Stimulated activated CD4-positive, alpha-beta T cell treated with anti-CD3 and anti-CD28 coated beads, Interleukin-4, amount 100 ng/mL, for 48 hours (primary cell): ENCODE results near the gene KLHL40.

ENCODE experiments used
- DNase-seq, 2 donors: peaks; one replicate each; pipeline ENCODE4 v3.0.0-alpha.2; 2020; ENCODE audit warnings: low read depth in 2 of 2

KLHL40 gene, protein sequence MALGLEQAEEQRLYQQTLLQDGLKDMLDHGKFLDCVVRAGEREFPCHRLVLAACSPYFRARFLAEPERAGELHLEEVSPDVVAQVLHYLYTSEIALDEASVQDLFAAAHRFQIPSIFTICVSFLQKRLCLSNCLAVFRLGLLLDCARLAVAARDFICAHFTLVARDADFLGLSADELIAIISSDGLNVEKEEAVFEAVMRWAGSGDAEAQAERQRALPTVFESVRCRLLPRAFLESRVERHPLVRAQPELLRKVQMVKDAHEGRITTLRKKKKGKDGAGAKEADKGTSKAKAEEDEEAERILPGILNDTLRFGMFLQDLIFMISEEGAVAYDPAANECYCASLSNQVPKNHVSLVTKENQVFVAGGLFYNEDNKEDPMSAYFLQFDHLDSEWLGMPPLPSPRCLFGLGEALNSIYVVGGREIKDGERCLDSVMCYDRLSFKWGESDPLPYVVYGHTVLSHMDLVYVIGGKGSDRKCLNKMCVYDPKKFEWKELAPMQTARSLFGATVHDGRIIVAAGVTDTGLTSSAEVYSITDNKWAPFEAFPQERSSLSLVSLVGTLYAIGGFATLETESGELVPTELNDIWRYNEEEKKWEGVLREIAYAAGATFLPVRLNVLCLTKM

DNA sequence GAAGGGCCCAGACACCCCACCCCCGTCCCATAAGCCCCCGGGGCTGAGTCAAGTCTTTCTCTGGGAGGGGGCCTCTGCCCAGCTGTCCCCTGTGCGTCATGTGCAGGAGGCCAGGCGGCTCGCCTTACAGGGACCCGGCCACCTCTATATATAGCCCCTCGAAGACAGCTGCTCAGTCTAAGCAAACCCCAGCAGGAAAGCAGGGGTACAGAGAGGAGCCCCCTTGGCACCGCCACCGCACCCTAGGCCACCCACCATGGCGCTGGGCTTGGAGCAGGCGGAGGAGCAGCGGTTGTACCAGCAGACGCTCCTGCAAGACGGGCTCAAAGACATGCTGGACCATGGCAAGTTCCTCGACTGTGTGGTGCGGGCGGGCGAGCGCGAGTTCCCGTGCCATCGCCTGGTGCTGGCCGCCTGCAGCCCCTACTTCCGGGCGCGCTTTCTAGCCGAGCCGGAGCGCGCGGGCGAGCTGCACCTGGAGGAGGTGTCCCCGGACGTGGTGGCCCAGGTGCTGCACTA is at the start of gene KLHL40:
TSS of gene KLHL40 (plus strand) at position 175 of the 519 bp plus-strand sequence. CDS start at position 257, 82 bp downstream.
- DNase-seq: no peak

DNA sequence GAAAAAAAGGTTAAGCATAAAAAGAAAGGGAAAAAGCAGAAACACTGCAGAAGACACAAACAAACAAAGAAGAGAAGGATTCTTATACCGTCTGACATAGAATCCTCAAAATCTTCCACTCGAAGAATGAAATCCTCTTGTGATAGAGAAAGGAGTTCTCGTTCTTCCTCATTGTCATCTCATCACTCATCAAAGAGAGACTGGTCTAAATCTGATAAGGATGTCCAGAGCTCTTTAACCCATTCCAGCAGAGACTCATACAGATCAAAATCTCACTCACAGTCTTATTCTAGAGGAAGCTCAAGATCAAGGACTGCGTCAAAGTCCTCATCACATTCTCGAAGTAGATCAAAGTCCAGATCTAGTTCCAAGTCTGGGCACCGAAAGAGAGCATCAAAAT is 48.3 kb upstream of the KLHL40 start:
- DNase-seq: no peak

DNA sequence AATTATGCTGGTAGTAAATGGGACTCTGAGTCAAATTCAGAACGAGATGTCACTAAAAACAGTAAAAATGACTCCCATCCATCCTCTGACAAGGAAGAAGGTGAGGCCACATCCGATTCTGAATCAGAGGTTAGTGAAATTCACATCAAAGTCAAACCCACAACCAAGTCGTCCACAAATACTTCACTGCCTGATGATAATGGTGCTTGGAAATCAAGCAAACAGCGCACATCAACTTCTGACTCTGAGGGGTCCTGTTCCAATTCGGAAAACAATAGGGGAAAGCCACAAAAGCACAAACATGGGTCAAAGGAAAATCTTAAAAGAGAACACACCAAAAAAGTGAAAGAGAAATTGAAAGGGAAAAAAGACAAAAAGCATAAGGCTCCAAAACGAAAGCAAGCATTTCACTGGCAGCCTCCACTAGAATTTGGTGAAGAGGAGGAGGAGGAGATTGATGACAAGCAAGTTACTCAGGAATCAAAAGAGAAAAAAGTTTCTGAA is 46.9 kb upstream of the KLHL40 start:
- DNase-seq: peak in 1 of 2 donors; percentile 39

DNA sequence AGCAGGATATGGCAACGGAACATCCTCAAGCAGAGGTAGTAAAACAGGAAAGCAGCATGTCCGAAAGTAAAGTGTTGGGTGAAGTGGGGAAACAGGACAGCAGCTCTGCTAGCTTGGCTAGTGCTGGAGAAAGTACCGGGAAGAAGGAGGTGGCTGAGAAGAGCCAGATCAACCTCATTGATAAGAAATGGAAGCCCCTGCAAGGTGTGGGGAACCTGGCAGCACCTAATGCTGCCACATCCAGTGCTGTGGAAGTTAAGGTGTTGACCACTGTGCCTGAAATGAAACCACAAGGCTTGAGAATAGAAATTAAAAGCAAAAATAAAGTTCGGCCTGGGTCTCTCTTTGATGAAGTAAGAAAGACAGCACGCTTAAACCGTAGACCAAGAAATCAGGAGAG is 46.1 kb upstream of the KLHL40 start:
- no peak for DNase-seq

DNA sequence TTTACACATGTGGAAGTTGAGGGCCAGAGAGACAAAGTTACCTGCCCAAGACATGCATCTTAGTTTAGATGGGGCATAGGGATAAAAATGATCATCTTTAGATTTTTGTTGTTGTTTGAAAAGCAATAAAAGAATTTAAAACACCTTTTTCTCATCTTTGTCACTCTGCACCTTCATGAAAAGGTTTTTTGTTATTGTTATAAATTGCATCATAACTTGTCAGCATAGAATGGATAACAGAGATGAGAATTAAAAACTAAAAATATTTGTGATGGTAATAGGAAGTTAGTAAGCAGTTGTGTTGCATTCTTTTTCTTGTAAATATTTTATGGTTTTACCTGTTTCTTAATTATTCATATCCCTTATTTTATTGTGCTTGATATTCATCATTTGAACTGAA is 45.2 kb upstream of the KLHL40 start:
- DNase-seq: no peak

DNA sequence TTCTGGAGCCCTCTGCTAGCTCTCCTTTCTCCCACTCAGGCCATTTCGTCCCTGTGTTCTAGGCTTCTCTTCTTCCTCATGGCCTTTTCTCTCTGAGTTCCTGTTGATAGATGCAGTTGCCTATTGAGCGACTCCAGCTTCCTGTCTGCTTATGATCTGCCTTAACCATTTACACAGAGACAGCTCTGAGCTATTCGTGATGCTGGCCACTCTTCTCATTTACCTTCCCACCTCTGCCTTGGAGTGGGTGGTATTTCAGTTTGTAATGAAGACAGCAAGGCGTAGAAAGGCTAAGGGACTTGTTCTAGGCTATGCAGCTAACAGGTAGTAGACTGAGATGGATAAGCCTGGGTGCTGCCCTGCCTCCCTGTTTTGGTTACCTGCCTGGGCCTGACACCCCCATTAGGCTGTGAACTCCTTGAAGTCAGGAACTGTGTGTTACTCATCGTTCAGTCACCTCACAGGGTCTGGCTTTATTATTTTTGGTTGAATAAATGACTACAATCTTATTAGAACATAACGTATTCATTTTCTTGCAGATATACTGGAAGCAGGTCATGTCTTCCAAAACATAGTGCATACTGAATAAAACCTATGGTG is 44.5 kb upstream of the KLHL40 start:
- DNase-seq: no peak

DNA sequence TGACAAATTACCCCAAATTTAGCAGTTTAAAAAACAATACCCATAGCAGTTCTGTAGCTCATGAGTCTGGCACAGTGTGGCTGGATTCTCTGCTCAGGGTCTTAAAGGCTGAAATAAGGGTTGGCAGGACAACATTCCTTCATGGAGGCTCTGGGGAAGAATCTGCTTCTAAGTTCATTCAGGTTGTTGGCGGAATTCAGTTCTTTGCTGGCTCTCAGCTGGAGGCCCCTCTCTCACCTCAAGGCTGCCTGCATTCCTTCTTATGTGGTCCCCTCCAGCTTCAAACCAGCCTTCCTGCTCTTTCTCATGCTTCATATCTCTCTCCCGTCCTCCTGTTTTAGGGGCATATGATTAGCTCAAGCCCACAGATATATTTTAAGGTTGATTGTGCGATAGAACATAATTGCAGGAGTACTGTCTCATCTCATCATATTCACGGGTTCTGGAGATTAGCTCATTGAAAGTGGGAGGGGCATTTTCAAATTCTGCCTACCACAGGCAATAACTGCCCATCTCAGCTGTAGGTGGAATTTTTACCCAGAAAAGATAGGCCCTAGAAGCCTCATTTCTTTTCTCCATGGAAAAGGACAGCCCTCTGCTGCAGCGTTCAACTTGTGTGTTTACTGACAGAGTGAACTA is 37.4 kb upstream of the KLHL40 start:
- DNase-seq: no peak

DNA sequence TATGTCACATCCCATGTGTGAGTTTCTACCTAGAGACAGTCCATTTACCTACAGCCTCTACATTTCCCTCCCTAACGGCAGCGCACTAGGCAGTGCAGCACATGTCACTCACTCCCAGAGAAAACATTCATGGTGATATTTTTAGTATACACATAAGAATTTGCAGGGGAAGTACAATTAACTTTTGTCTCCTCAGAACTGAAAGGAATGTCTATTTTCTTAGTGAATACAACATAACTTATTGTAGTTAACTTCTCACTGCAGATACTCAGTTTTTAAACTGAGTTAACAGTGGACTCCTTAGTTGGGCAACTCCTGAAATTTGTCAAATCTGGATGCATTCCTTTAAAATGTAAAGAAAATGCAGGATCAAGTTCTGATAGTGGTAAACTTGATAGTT is 36.3 kb upstream of the KLHL40 start:
- no peak for DNase-seq

DNA sequence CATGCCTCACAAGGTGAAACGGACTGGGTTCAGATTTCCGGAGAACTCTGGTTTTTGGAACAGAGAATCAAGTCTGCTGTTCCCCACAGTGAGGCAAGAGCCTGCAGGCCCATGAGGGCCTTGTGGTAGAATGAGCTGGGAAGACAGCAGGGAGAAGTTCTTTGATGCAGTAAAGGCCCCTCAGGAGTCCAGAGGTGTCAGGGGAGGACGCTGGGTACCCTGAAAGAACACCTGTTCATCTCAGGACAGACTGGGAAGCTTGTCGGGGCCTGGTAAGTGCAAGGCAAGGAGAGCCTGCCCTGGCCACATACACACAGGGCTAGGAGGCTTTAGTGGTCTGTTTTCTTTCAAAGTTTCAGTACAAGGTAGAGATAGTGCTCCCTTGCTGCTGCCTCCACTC is 35.6 kb upstream of the KLHL40 start:
- DNase-seq: no peak

DNA sequence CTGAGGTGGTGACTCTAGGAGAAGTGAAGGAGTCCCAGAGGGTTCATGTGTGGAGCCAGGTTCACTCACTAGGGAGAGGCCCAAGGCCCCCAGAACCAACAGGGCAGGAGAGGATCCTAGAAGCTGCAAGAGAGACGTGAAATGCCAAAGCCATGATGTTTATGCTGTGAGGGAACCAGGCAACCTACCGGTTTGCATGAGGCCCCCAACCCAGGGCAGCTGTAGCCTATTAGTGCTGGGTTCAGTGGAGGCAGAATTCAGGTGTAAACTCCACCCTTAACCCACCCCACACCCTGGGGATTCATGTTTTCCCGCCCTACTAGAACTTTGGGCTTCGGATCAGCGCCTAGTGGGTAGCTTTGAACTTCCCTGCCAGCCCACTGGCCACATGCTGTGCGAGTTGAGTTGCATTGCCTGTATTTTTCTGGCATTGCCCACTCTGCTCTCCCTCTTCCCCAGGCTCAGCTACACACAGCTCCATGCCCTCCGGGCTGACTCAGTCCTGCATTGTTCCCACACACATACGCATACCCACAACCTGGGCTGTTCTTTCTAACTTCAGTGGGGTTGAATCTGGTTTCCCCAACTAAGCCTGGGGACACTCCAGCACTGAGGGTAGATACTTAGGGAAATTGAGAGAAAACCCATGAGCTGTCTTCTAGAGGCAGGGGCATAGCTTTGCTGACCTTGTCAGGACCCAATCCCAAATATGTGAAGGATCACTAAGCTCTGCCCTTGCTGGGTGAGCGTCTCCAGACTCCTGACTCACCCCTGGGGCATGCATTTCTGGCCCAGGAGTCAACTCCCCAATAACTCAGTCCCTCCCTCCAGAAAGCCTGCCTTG is 33.9 kb upstream of the KLHL40 start:
- DNase-seq: no peak

DNA sequence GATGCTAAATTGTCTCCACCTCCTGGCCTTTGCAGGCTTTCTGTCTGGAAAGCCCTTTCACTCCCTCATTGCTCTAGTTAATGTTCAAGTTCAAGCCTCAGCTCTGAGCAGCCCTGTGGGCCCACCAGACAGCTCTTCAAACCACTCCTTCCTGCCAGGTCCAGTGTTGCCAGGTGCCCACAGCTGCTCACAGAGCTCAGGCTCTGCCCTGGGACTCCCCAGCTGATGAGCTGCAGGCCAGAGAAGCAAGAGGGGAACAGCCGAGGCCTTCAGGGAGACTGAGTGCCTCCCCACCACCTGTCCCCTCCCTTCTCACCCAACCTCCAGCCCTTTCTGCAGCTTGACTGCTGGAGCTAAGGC is 33.1 kb upstream of the KLHL40 start:
- no peak for DNase-seq

DNA sequence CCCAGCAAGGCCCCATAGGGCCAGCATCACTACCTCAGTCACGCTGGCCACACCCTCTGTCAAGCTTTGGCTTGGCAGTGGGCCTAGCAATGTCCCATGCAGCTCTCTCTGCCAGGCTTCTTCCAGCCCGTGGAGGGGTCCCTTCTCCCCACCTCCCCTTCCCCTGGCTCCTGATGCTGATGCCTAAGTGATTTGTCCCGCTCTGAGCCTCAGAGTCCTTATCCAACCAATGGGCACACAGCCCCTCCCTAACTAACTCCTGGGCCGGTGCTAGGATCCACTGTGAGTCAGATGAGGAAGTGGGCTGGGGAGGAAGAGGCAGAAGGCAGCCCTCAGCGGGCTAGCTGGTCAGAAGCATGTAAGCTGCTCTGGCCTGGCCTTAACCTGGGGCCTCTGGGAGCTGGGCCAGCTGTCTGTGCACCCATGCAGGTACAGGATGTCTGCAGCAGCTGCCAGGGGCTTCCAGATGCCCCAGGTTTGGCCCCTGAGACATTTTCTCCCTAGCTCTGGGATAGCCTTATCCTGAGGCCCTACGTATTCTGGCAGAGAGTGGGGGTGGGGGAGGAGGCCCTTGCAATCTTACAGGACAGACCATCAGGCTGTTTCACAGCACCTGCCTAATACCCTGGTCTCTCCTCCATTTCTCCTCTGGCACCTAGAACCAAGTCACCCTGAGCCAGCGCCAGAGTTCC is 32.6 kb upstream of the KLHL40 start:
- no peak for DNase-seq

DNA sequence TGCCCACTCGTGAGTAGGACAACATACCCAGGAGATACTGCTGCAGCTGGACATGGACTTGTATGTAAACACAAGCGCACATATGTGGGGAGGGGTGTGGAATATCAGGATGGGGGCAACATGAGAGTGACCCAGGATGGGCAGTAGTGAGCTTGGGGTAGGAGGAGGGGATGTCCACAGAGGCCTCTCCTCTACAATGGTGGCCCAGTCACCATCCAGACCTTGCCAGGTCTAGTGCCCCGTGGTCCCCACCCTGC is 32.1 kb upstream of the KLHL40 start:
- DNase-seq: no peak

DNA sequence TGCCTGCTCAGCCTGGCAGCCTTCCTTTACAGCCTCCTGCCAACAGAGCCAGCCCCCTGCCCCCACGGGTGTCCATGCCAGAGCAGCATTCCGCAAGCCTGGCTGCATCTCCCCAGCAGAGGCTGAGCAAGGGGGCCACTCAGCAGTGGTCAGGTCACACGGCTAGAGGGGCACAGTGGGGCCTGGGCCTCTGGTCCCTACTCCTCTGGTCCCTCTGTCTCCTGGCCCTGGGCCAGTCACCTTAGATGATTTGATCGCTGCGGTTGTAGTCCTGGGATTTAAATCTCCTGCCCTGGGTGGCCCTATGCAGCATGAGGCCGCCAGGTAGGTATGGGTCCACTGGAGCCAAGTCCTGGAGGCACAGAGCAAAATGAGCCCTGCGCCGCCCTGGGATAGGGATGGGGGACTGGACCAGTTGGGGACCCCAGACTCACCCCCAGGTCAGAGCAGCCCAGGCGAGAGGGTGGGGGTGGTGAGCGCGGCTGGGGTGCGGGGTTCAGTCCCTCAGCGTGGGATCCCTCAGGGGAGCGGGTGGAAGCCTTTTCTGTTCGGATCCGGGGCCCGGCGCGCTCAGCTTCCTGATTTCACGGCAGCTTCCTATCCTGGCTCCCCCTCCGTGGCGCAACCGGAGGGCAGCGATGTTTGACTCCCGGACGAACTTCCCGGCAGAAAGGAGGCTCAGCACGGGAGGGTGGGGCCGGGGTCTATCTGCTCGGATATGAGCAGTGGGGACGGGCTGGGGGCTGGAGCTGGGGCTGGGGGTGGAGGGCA is 31.6 kb upstream of the KLHL40 start, which contains the start of gene ZBTB47:
TSS of gene ZBTB47 (plus strand) at position 138 of the 771 bp plus-strand sequence. CDS start 4,659 bp downstream, outside the sequence.
- DNase-seq: no peak

DNA sequence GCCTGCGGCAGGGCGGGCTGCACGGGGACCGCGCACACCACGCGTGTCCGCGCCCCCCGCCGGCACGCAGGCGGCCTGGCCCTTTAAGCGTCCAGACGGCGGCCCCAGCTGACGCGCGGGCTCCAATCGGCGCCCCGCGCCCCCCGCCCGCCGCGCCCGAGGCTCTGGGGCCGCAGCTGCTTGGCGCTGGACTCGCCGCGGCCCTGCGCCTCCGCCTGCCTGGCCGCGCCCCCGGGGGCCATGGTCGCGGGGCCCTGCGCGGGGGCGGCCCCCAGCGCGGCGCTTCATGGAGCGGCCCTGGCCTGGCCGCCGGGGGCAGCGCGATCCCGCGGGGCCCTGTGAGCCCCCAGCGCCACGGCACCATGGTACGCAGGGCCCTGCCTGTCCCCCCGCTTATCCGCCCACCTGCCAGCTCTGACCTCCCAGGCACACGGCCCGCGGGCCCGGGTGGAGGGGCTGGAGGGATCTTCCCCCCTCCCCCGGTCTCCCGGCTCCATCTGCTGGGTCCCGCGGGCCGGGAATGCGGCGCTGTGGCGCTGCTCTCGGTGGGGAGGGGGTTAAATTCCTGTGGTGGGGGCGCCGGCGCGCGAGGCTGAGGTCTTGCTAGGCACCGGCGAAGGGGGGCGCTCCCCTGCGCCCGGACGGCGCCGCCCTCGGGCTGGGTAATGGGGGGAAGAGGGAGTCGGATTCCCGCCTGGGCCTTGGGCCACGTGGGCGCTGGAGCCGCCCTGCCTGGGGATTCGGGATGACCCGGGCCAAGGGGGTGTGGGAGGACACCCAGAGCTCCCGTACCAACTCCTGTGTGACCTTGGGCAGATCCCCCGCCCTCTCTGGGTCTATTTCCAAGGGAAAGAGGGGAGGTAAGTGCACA is 30.8 kb upstream of the KLHL40 start:
- no peak for DNase-seq

DNA sequence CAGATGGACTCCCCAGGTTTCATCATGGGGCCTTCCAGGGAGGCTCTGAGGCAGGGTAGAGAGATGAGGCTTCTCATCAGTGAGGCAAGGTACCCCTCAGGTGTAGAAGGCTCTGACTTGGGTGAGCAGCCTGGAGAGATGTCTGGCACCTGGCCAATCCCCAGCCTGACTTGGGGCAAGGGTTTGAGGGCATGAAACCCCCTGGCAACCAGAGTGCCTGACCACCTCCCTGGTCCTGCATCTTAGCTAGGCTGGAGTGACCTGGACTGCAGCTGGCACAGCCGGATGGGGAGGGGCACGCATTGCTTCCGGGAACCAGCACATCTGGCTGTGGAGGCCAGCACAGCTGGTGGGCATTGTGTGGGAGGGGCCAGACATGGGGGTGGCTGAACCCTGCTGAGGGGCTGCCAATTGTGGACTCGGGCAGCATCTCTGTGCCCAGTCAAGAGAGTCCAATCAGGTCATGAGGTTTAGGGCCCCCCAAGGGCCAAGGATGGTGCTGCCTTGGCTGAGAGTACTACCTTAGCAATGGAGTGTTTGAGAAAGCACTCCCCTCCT is 29.9 kb upstream of the KLHL40 start:
- DNase-seq: no peak

DNA sequence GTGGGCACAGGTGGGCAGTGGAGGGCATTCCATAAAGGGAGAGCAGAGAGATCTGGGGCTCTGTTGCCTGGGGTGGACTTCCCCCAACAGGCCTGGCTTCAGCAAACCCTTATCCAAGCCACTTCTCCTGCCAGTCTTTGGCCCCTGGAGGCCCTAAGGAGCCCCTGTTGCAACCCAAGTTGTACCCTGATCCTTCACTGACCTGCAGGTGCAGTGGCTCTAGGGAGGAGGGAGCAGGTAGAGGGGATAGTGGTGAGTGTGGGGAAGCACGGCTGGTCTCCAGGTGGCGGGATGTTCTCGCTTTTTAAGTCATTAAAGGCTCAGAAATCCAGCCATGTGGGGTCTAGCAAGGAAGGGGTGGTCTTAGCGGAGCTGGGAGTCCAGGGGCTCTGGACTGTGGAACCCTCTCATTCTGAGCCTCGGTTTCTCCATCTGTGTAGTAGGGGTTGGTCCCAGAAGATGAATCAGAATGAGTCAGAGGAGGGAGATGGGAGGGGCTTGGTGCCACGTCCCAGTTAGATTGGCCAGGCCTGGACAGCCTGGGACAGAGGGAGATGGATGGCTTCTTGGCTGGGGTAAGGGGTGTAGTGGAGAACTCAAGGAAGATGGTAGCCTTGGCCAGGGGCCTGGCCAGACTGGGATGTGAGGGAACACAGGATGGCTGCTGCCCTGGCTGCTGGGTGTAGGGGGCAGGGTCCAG is 29.2 kb upstream of the KLHL40 start:
- DNase-seq: no peak
